KBM-7 (cell line): ENCODE data around the gene OTUD5.

Source experiments
- DNase-seq: peaks from one replicate; pipeline ENCODE4 v3.0.0-alpha.2; 2015
- in situ Hi-C: fragments of 300-500 bp; cut with MboI; formaldehyde crosslinking; loops from 2 replicates; pipeline ENCODE4 v1.14.3; 2020; ENCODE audit warnings: low sequenced_read_pairs, low pct_unique_long_range_greater_than_20kb, mixed read lengths

OTUD5 gene

GRCh38 chrX:48974033-48974432 is 16.6 kb upstream of the OTUD5 start:
- DNase-seq, result no peak
- in situ Hi-C loops, result no loop called here

DNA sequence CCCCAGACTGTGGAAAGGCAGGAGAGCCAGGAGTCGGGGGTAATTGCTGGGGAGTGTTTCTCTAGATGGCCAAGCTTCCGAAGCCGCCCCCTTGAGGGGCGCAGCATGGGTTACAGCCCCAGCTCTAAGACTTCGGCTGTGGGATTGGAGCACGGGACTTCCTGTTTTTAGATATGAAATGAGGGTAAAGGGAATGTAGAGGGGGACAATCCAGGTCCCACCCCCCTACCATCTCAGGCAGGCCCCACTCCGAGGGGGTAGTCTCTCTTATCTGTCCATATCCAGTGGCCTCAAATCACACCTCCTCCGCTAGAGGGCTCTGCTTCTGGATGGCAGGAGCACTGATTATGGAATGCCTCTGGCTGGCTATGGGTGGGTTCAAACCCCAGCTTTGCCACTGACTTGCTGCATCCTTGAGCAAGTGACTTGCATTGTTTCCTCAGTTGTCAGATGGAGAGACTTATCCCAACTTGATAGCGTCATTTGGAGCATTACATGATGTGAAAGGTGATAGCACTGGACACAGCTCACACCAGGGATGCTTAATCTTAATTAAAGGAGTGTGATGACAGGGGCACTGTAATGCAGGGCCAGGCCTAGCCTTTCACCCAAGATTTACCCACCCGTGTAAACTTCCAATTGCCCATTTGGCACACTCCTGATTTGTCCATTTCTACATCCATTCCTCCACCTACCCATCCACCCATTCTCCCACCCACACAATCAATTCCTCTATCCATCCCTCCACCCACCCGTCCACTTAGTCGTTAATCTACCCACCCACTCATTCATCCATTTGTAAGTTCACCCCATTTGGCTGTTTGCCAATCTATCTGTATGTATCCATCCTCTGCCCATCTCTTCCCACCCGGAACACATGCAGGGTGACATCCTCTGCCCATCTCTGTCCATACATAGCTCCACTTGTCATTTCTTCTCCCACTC is 15.1 kb upstream of the OTUD5 start:
- DNase-seq, result peak; percentile 65
- in situ Hi-C loops, result no loop called here

DNA sequence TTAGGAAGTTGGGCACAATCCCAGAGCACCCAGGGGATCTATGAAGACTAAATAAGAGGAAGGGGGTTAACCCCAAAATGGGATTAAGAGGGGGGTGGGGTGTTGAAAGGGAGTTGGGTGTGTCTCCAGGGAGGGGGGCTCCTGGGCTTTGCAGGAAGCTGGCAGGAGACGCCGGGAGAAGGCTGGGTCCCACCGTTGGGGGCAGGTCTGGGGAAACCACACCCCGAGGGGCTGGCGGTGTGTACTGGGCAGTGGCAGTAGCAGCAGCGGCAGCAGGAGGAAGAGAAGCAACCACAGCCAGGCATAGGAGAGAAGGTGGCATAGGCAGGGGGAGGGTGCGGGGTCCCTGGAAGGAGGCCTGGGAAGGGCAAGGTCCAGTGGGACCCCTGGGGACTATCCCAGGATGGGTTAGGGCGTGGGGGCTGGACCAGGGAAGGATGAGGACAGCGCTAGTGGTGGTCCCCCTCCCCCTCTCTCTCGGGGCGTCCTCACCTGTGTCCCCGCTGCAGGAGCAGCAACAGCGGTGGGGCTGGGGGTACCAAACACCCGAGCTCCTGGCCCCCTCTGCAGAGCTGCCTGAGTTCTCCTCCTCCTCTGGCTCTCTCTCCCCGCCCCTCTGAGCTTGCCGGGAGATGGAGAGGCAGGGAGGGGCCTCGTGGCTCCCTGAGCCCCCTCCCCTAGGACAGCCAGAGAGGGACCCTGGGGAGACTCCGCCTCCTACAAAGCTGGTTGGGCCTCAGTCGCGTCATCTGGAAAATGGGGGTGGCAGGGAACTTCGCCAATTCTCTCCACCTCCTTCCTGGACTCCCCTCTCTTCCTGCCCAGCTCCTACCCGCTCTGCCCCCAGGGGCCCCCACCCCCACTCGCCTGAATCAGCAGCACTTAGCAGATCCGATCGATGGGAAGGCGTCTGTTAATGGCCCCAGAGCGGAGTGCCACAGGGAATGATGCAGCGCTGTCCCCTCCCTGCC is 14.1 kb upstream of the OTUD5 start, which contains the start of gene KCND1:
Gene KCND1 (minus strand): TSS at position 596 of the 971 bp plus-strand sequence. CDS start 1,573 bp downstream, outside the sequence.
- DNase-seq, result no peak
- in situ Hi-C loops, result no loop called here

GRCh38 chrX:48969471-48969870 is 12.1 kb upstream of the OTUD5 start:
- no peak for DNase-seq
- in situ Hi-C loops, result no loop called here

GRCh38 chrX:48968377-48968776 is 11.0 kb upstream of the OTUD5 start:
- in situ Hi-C loops, result no loop called here
- DNase-seq, result no peak

DNA sequence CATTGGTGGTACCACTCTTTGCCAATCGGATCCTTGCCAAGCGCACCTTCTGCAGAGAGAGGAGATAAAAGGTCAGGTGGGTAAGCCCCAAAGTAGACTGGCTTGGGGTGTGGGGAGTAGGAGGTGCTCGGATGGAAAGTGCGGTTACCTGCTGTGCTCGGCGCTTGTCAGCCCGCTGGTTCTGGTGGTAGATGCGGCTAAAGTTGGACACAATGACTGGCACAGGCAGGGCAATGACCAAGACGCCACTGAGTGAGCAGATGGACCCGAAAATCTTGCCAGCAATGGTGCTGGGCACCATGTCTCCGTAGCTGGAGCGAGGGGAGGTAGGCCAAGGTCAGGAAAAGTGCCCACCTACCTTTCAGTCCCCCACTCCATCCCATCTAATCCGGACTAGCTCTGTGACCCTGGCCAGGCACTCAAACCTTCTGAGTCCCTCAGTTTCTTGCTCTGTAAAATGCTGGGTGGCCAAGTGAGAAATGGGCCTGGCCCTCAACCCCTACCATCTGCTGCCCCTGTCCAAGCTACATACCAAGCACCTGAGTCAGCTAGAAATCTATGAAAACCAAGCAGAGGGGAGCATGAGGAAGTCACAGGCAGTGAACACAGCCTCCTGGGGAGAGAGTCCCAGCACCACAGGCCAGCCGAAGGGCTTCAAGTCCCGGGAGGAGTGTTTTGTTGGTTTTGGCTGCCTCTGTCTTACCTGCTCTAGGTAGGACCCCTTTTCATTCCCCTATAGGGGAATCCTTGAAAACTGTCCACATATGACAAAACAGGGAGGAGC is 9.6 kb upstream of the OTUD5 start:
- in situ Hi-C loops, result no loop called here
- no peak for DNase-seq

DNA sequence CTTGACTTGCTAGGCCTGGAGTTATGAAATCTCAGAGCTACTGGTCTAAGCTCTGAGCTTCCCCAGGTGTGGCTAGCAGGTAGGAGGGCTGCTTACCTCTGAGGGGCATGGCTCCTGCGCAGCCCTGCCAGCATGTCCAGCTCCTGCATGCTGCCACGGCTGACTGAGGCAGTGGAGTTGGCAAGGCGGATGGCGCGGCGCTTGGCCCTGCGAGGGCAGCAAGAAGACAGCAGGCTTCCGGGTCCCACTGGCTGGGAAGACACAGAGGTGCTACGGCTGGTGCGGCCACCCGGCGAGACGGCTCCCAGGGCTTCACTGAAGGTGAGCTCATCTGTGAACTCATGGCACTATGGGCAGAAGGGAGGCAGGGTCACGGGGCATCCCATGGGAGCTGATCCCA is 8.6 kb upstream of the OTUD5 start:
- DNase-seq, result no peak
- in situ Hi-C loops, result no loop called here

GRCh38 chrX:48961585-48962091 is 4.2 kb upstream of the OTUD5 start:
- no peak for DNase-seq
- in situ Hi-C loops, result no loop called here

DNA sequence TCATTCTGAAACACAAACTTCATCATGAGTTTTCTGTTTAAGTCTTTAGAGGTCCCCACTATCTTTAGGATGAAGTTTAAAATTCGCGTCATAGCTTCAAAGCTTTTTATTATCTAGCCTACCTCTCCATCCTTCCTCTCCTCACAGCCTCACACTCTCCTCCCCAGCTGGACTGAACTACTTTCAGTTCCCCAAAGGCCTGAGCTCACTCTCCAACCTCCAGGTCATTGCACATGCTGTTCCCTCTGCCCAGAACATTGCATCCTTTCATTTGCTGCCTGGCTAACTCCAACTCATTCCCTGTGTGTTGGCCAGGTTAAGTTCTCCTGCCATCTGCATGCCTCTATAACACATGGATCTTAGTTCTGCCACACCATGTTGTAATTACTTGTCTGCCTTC is 2.9 kb upstream of the OTUD5 start:
- no peak for DNase-seq
- in situ Hi-C loops, result no loop called here

GRCh38 chrX:48958635-48959094 is 1.3 kb upstream of the OTUD5 start:
- DNase-seq, result no peak
- in situ Hi-C loops, result no loop called here

- in situ Hi-C loops, result no loop called here
- DNase-seq, result peak; percentile 99
Measured at GRCh38 chrX:48957827-48958634, 624 bp upstream of the OTUD5 start.

- in situ Hi-C loops, result no loop called here
Measured at GRCh38 chrX:48956728-48957414, 536 bp downstream of the OTUD5 start.

GRCh38 chrX:48948589-48948988 is 8.8 kb downstream of the OTUD5 start:
- DNase-seq, result no peak
- in situ Hi-C loops, result no loop called here

More at GRCh38 chrX:48956728-48957414, 536 bp downstream of the OTUD5 start:
- DNase-seq, result no peak

- in situ Hi-C loops, result no loop called here
- peak; percentile 67 for DNase-seq
Measured at GRCh38 chrX:48945517-48946348, 11.7 kb downstream of the OTUD5 start.

GRCh38 chrX:48942895-48943294 is 14.5 kb downstream of the OTUD5 start:
- in situ Hi-C loops, result no loop called here
- DNase-seq, result no peak

- DNase-seq, result no peak
- in situ Hi-C loops, result no loop called here
Measured at GRCh38 chrX:48940404-48940955, 16.9 kb downstream of the OTUD5 start.
